OCI-LY7 (cell line): ENCODE measurements around the gene RIN1. TPM values are rescaled to one million over a fixed set of nuclear protein-coding genes. Genes with fewer than 3 reads are reported as not detected.

Source experiments
- BruUV-seq: library from RNA; stranded (reverse); fragments of 400-500 nt; replicated peaks from 2 replicates; lab custom pipeline; 2021; lab: Mats Ljungman, UMichigan
- CTCF ChIA-PET: fragments of 300-600 bp; sonication (Branson Sonifier 250); formaldehyde crosslinking; loops from one replicate; lab custom pipeline; 2022; ENCODE audit warnings: antibody characterized with exemption; ENCODE audit not compliant: unreplicated experiment; lab: Charles Lee
- POLR2A ChIA-PET: fragments of 300-600 bp; sonication (Branson Sonifier 250); formaldehyde crosslinking; loops from one replicate; lab custom pipeline; 2022; ENCODE audit warnings: antibody characterized with exemption; lab: Charles Lee
- DNase-seq: peaks from one replicate; pipeline ENCODE4 v3.0.0-alpha.2; 2015; ENCODE audit warnings: low spot score
- H2AFZ ChIP-seq: fragments of 200-600 bp; sonication (generic), shearing (Covaris generic); 2 replicates; pipeline ENCODE4 v1.6.1; 2014; ENCODE audit warnings: mild to moderate bottlenecking, antibody characterized with exemption, low read length, moderate library complexity
- H3K27ac ChIP-seq: fragments of 200-600 bp; sonication (generic); 2 replicates; pipeline ENCODE4 v1.5.1; 2014; ENCODE audit warnings: mixed run types, low read depth, mild to moderate bottlenecking, moderate library complexity, low read length, inconsistent platforms; ENCODE audit not compliant: poor library complexity, severe bottlenecking
- H3K36me3 ChIP-seq: fragments of 200-600 bp; sonication (generic); 2 replicates; pipeline ENCODE4 v1.6.1; 2014; ENCODE audit warnings: mild to moderate bottlenecking, antibody characterized with exemption, low read length, moderate library complexity, mixed read lengths; ENCODE audit not compliant: insufficient read depth
- H3K4me1 ChIP-seq: fragments of 200-600 bp; sonication (generic); 2 replicates; pipeline ENCODE4 v1.5.1; 2014; ENCODE audit warnings: mild to moderate bottlenecking, low read length; ENCODE audit not compliant: insufficient read depth, poor library complexity, severe bottlenecking
- H3K4me2 ChIP-seq: fragments of 200-600 bp; sonication (generic); 2 replicates; pipeline ENCODE4 v1.6.1; 2014; ENCODE audit warnings: mild to moderate bottlenecking, low read length
- H3K4me3 ChIP-seq: fragments of 200-600 bp; sonication (generic); 2 replicates; pipeline ENCODE4 v1.5.1; 2014; ENCODE audit warnings: mild to moderate bottlenecking, low read depth, low read length; ENCODE audit not compliant: poor library complexity, severe bottlenecking
- H3K79me2 ChIP-seq: fragments of 200-600 bp; sonication (generic); 2 replicates; pipeline ENCODE4 v1.6.1; 2016; ENCODE audit warnings: low read depth, mild to moderate bottlenecking, low read length, moderate library complexity, mixed read lengths; ENCODE audit not compliant: insufficient read depth
- H3K9me2 ChIP-seq: fragments of 200-600 bp; sonication (generic); 2 replicates; pipeline ENCODE4 v1.6.1; 2016; ENCODE audit warnings: mild to moderate bottlenecking, low read length, mixed read lengths; ENCODE audit not compliant: insufficient read depth
- H3K9me3 ChIP-seq: fragments of 200-600 bp; sonication (generic); 2 replicates; pipeline ENCODE4 v1.6.1; 2014; ENCODE audit warnings: mild to moderate bottlenecking, mixed run types, low read length, mixed read lengths
- H4K20me1 ChIP-seq: fragments of 200-600 bp; sonication (generic); 2 replicates; pipeline ENCODE4 v1.6.1; 2014; ENCODE audit warnings: mild to moderate bottlenecking, antibody characterized with exemption, low read length, moderate library complexity, mixed read lengths; ENCODE audit not compliant: insufficient read depth
- CTCF ChIP-seq: fragments of 200-600 bp; sonication (generic); conservative IDR thresholded peaks from 2 replicates; pipeline ENCODE4 v1.5.1; 2014; ENCODE audit warnings: mild to moderate bottlenecking, antibody characterized with exemption, low read length, moderate library complexity, mixed read lengths
- EZH2phosphoT487 ChIP-seq: fragments of 200-600 bp; sonication (generic); IDR thresholded peaks from 2 replicates; pipeline ENCODE4 v1.6.1; 2018; ENCODE audit warnings: low read depth, borderline replicate concordance, mild to moderate bottlenecking, mixed run types, antibody characterized with exemption, low read length, moderate library complexity, mixed read lengths
- intact Hi-C: fragments of 100-400 bp; cut with micrococcal nuclease; formaldehyde crosslinking; loops from one replicate; pipeline ENCODE4 v1.10.0; 2022; ENCODE audit not compliant: unreplicated experiment
- total RNA-seq, 2 experiments: library from RNA; depleted of rRNA in 1 of 2; stranded (reverse); fragments of >200 nt in 1 of 2; shearing (Covaris generic) in 1 of 2; gene quantifications; 2 replicates each; pipeline ENCODE4 v1.2.3, GENCODE V29; 2014 to 2022

The RIN1 gene
- total RNA-seq, 2 experiments from 2014 or later: 1.6 to 2.9 TPM

GRCh38 chr11:66288671-66289547 lies 47.3 kb downstream of the RIN1 start, which contains the start of gene YIF1A:
Gene YIF1A (minus strand): TSS chr11:66289143. CDS start chr11:66288985, 158 bp downstream.
- H4K20me1 ChIP-seq: no peaks in the 10 kb centered on the region
- intact Hi-C loops: loop anchor here (2.0 kb wide), 1 partner anchor 40 kb away; no protein-coding TSS in a partner anchor
- H3K36me3 ChIP-seq: peaks cover 12% of the 10 kb centered on the region; the same call in 1 of the 2 replicates
- peak within 1 kb of the TSS; percentile 85 for H3K4me2 ChIP-seq
- TF ChIP-seq CTCF: no peak; the same call in 1 of the 2 replicates
- no peak for TF ChIP-seq EZH2phosphoT487
- H3K4me3 ChIP-seq: peak within 1 kb of the TSS; percentile 88
- H3K27ac ChIP-seq: peak within 1 kb of the TSS; percentile 37
- ChIA-PET POLR2A (interaction anchor here (0.6 to 2.0 kb wide), 9 partner anchors 8 to 471 kb away, joined by 3 to 13 read pairs (median 4); no protein-coding TSS in a partner anchor), CTCF (interaction anchor here (0.6 to 1.1 kb wide), 6 partner anchors 21 to 1294 kb away, joined by 3 to 8 read pairs (median 4); no protein-coding TSS in a partner anchor)
- H3K9me2 ChIP-seq: no peaks in the 10 kb centered on the region
- H3K79me2 ChIP-seq: peaks cover 9% of the 10 kb centered on the region; the same call in 1 of the 2 replicates
- peak within 1 kb of the TSS; percentile 73 for H2AFZ ChIP-seq
- peaks cover 31% of the 10 kb centered on the region for H3K4me1 ChIP-seq
- H3K9me3 ChIP-seq: no peaks in the 10 kb centered on the region
- no TSS peak for BruUV-seq
- peak; percentile 99 for DNase-seq

GRCh38 chr11:66287889-66288670 lies 48.2 kb downstream of the RIN1 start:
- Histone ChIP-seq H3K9me3 (no peaks in the 10 kb centered on the region), H3K27ac (peak overlapping the region; percentile 29), H3K36me3 (peaks cover 15% of the 10 kb centered on the region; the same call in 1 of the 2 replicates), H3K4me1 (peaks cover 37% of the 10 kb centered on the region), H4K20me1 (no peaks in the 10 kb centered on the region), H3K4me3 (peak overlapping the region; percentile 88), H3K4me2 (peak overlapping the region; percentile 85), H3K9me2 (no peaks in the 10 kb centered on the region), H2AFZ (peak overlapping the region; percentile 36), H3K79me2 (peaks cover 9% of the 10 kb centered on the region; the same call in 1 of the 2 replicates)
- CTCF ChIA-PET: interaction anchor here (0.6 kb wide), 2 partner anchors 126 to 1295 kb away, joined by 4 read pairs; no protein-coding TSS in a partner anchor
- DNase-seq: peak; percentile 21
- no TSS peak for BruUV-seq
- intact Hi-C loops: loop anchor here (2.0 kb wide), 1 partner anchor 41 kb away; no protein-coding TSS in a partner anchor
- TF ChIP-seq EZH2phosphoT487 (no peak), CTCF (no peak)
- POLR2A ChIA-PET: interaction anchor here (1.1 to 2.0 kb wide), 3 partner anchors 9 to 237 kb away, joined by 3 to 13 read pairs (median 5); no protein-coding TSS in a partner anchor
